ENCODE data around the gene MSMO1.

DNA sequence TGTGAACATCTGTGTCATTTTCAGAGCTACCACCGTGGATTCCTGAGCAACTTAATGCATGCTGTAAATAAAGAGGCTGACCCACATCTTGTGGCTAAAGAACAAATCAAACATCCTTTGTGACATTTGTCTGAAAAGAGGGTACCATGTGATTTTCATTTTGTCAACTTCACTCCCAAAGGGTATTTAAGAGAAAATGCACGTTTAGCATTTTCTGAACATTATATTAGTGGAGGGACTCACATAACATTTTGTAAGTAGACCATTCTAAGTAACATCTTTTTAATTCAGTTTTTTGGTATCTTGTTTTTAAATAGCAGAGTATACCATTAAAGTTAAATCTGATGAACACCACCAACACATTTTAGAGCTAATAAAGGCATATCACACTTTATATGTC lies 34.3 kb downstream of the MSMO1 start:
- TF ChIP-seq YY1 (IDR thresholded peaks at IDR 0.05; ENCODE audit: insufficient read depth, insufficient read length) (no peak), SUZ12 (IDR thresholded peaks at IDR 0.05; ENCODE audit: extremely low read depth, insufficient read depth, insufficient read length) (no peak)
